GM12874 (cell line): ENCODE results near the gene XPNPEP3.

Experiments
- CTCF ChIP-seq: IDR thresholded peaks from 2 replicates; pipeline ENCODE4 v1.5.1; 2011; ENCODE audit warnings: low read depth, mild to moderate bottlenecking, control low read depth, low read length, moderate library complexity; ENCODE audit not compliant: insufficient read depth

Gene XPNPEP3

GRCh38 chr22:40867109-40867508 is 10.2 kb downstream of the XPNPEP3 start:
- TF ChIP-seq CTCF = no peak

GRCh38 chr22:40874016-40874415 is 17.1 kb downstream of the XPNPEP3 start:
- no peak for TF ChIP-seq CTCF

GRCh38 chr22:40875111-40875510 is 18.2 kb downstream of the XPNPEP3 start:
- no peak for TF ChIP-seq CTCF

GRCh38 chr22:40876907-40877306 is 20.0 kb downstream of the XPNPEP3 start:
- no peak for TF ChIP-seq CTCF

- no peak for TF ChIP-seq CTCF
Measured at GRCh38 chr22:40877488-40877887, 20.5 kb downstream of the XPNPEP3 start.

GRCh38 chr22:40878922-40879321 is 22.0 kb downstream of the XPNPEP3 start:
- TF ChIP-seq CTCF = no peak

- TF ChIP-seq CTCF = no peak
Measured at GRCh38 chr22:40889116-40889515, 32.2 kb downstream of the XPNPEP3 start.

- no peak for TF ChIP-seq CTCF
Measured at GRCh38 chr22:40890881-40891280, 33.9 kb downstream of the XPNPEP3 start.
